DOHH2 (cell line): Measurements from ENCODE around the gene FAM234A.

Source experiments
- H3F3A ChIP-seq: fragments of 200-600 bp; sonication (generic), shearing (Covaris generic); 2 replicates; pipeline ENCODE4 v1.6.0; 2016; ENCODE audit warnings: antibody characterized with exemption, mild to moderate bottlenecking; ENCODE audit not compliant: control insufficient read depth, insufficient read depth
- H3K27ac ChIP-seq: fragments of 200-600 bp; sonication (generic); 2 replicates; pipeline ENCODE4 v1.5.1; 2014; ENCODE audit warnings: low read depth, mild to moderate bottlenecking, low read length, moderate library complexity
- H3K27me3 ChIP-seq: fragments of 200-600 bp; sonication (generic); 2 replicates; pipeline ENCODE4 v1.6.1; 2014; ENCODE audit warnings: mild to moderate bottlenecking, low read length, mixed read lengths; ENCODE audit not compliant: control insufficient read depth
- H3K36me3 ChIP-seq: fragments of 200-600 bp; sonication (generic); 2 replicates; pipeline ENCODE4 v1.6.1; 2014; ENCODE audit warnings: mild to moderate bottlenecking, low read length, moderate library complexity, mixed read lengths; ENCODE audit not compliant: control insufficient read depth
- H3K4me1 ChIP-seq: fragments of 200-600 bp; sonication (generic); 2 replicates; pipeline ENCODE4 v1.6.1; 2014; ENCODE audit warnings: mild to moderate bottlenecking, low read length, mixed read lengths; ENCODE audit not compliant: control insufficient read depth
- H3K4me2 ChIP-seq: fragments of 200-600 bp; sonication (generic); 2 replicates; pipeline ENCODE4 v1.6.0; 2014; ENCODE audit warnings: mild to moderate bottlenecking, low read length, moderate library complexity
- H3K4me3 ChIP-seq: fragments of 200-600 bp; sonication (generic); 2 replicates; pipeline ENCODE4 v1.5.1; 2014; ENCODE audit warnings: mild to moderate bottlenecking, low read length, mixed read lengths
- H3K79me2 ChIP-seq: fragments of 200-600 bp; sonication (generic); 2 replicates; pipeline ENCODE4 v1.6.1; 2014; ENCODE audit warnings: mild to moderate bottlenecking, low read length, mixed read lengths; ENCODE audit not compliant: control insufficient read depth
- H3K9me2 ChIP-seq: fragments of 200-600 bp; sonication (generic); replicated peaks from 2 replicates; pipeline ENCODE4 v1.6.1; 2014; ENCODE audit warnings: mild to moderate bottlenecking, low read length, mixed read lengths; ENCODE audit not compliant: control insufficient read depth
- H3K9me3 ChIP-seq: fragments of 200-600 bp; sonication (generic); 2 replicates; pipeline ENCODE4 v1.6.1; 2014; ENCODE audit warnings: antibody characterized with exemption, low read length, mixed read lengths; ENCODE audit not compliant: control insufficient read depth, insufficient read depth
- H4K20me1 ChIP-seq: fragments of 200-600 bp; sonication (generic); 2 replicates; pipeline ENCODE4 v1.6.0; 2014; ENCODE audit warnings: low read depth, mild to moderate bottlenecking, antibody characterized with exemption, low read length, moderate library complexity; ENCODE audit not compliant: control insufficient read depth, insufficient read depth
- CTCF ChIP-seq: fragments of 200-600 bp; sonication (generic); IDR thresholded peaks from one replicate; pipeline ENCODE4 v1.5.1; 2014; ENCODE audit warnings: antibody characterized with exemption, mild to moderate bottlenecking, low read depth, low read length; ENCODE audit not compliant: poor library complexity, severe bottlenecking
- EZH2phosphoT487 ChIP-seq: fragments of 200-600 bp; sonication (generic); IDR thresholded peaks from 2 replicates; pipeline ENCODE4 v1.6.1; 2017; ENCODE audit warnings: borderline replicate concordance, mild to moderate bottlenecking, antibody characterized with exemption, low read length, moderate library complexity, mixed read lengths

Gene FAM234A

GRCh38 chr16:187330-187729, 47.3 kb upstream of the FAM234A start:
- Histone ChIP-seq H3K9me3 (no peaks in the 10 kb centered on the region), H3K36me3 (peaks cover 45% of the 10 kb centered on the region), H3K4me2 (no peak overlapping the region), H3K27me3 (no peaks in the 10 kb centered on the region), H3F3A (peaks cover 11% of the 10 kb centered on the region), H3K79me2 (no peaks in the 10 kb centered on the region), H3K9me2 (no peaks in the 10 kb centered on the region), H3K27ac (no peak overlapping the region), H3K4me1 (no peaks in the 10 kb centered on the region), H4K20me1 (no peaks in the 10 kb centered on the region), H3K4me3 (no peak overlapping the region)
- no peak for TF ChIP-seq EZH2phosphoT487
- TF ChIP-seq CTCF = no peak

GRCh38 chr16:188674-189073, 45.9 kb upstream of the FAM234A start:
- TF ChIP-seq CTCF (peak; percentile 57), EZH2phosphoT487 (no peak)
- no peaks in the 10 kb centered on the region for H3K4me1 ChIP-seq
- no peaks in the 10 kb centered on the region for H4K20me1 ChIP-seq
- peaks cover 57% of the 10 kb centered on the region for H3K36me3 ChIP-seq
- no peak overlapping the region for H3K27ac ChIP-seq
- no peaks in the 10 kb centered on the region for H3K9me3 ChIP-seq
- no peaks in the 10 kb centered on the region for H3K9me2 ChIP-seq
- no peak overlapping the region for H3K4me2 ChIP-seq
- H3K79me2 ChIP-seq = no peaks in the 10 kb centered on the region
- H3F3A ChIP-seq = peaks cover 4% of the 10 kb centered on the region
- H3K4me3 ChIP-seq = no peak overlapping the region
- H3K27me3 ChIP-seq = no peaks in the 10 kb centered on the region

- Histone ChIP-seq H3K4me2 (no peak overlapping the region), H3K4me3 (no peak overlapping the region), H3K79me2 (no peaks in the 10 kb centered on the region), H3K4me1 (no peaks in the 10 kb centered on the region), H3K27me3 (no peaks in the 10 kb centered on the region), H3K9me2 (no peaks in the 10 kb centered on the region), H3K36me3 (peaks cover 66% of the 10 kb centered on the region), H4K20me1 (no peaks in the 10 kb centered on the region), H3F3A (peaks cover 4% of the 10 kb centered on the region), H3K9me3 (no peaks in the 10 kb centered on the region), H3K27ac (no peak overlapping the region)
- TF ChIP-seq CTCF (no peak), EZH2phosphoT487 (no peak)
These were observed 44.9 kb upstream of the FAM234A start for GRCh38 chr16:189604-190186.

- Histone ChIP-seq H3K27me3 (no peaks in the 10 kb centered on the region), H3K79me2 (no peaks in the 10 kb centered on the region), H3K4me2 (no peak overlapping the region), H3K4me3 (no peak overlapping the region), H3K36me3 (peaks cover 86% of the 10 kb centered on the region), H3K9me2 (no peaks in the 10 kb centered on the region), H3K9me3 (no peaks in the 10 kb centered on the region), H4K20me1 (no peaks in the 10 kb centered on the region; the same call in 1 of the 2 replicates), H3K27ac (no peak overlapping the region), H3K4me1 (no peaks in the 10 kb centered on the region), H3F3A (peaks cover 4% of the 10 kb centered on the region)
- no peak for TF ChIP-seq CTCF
- no peak for TF ChIP-seq EZH2phosphoT487
These were observed 42.8 kb upstream of the FAM234A start for GRCh38 chr16:191831-192230.
